Mammary epithelial cell (primary cell): ENCODE results near the gene DCLRE1B.

Source experiments
- CTCF ChIP-seq, 2 donors: IDR thresholded peaks in 1 of 2; conservative IDR thresholded peaks in 1 of 2; 2 replicates each; pipeline ENCODE4 v1.5.1; 2011 to 2012; ENCODE audit warnings: inconsistent platforms in 2 of 2, low read length in 2 of 2, mild to moderate bottlenecking in 2 of 2, control low read depth in 1 of 2, low read depth in 1 of 2; ENCODE audit not compliant: insufficient read depth in 1 of 2; ENCODE audit errors: extremely low read depth in 1 of 2
- EZH2 ChIP-seq: IDR thresholded peaks from 2 replicates; pipeline ENCODE4 v1.6.1; 2012; ENCODE audit warnings: low read length, inconsistent platforms, borderline replicate concordance

GRCh38 chr1:113890816-113891215 is 14.3 kb upstream of the DCLRE1B start:
- TF ChIP-seq CTCF (conservative IDR thresholded peaks at IDR 0.05 in 1 of 2, IDR thresholded peaks at IDR 0.05 in 1 of 2; ENCODE audit: extremely low read depth in 1 of 2, insufficient read depth in 1 of 2, low read depth in 1 of 2, low read length in 2 of 2) (no peak), EZH2 (no peak)
